Trophoblast cell (in vitro differentiated cells and primary cell): ENCODE measurements around the gene PDLIM4.
A peak's percentile ranks its signal among the peaks of the same experiment; 100 is the strongest.

Source experiments
- DNase-seq, 2 donors: peaks; one replicate each; pipeline ENCODE4 v3.0.0-alpha.2; 2016
- H2AFZ ChIP-seq: 2 replicates; pipeline ENCODE4 v1.6.1; 2013; ENCODE audit warnings: low read length, moderate library complexity, mild to moderate bottlenecking; ENCODE audit not compliant: insufficient read depth, poor library complexity
- H2AK5ac ChIP-seq: 2 replicates; pipeline ENCODE4 v1.6.1; 2013; ENCODE audit warnings: mild to moderate bottlenecking, low read length
- H2BK120ac ChIP-seq: 2 replicates; pipeline ENCODE4 v1.6.1; 2013; ENCODE audit warnings: low read length, mild to moderate bottlenecking, moderate library complexity; ENCODE audit not compliant: insufficient read depth, poor library complexity
- H2BK12ac ChIP-seq: 2 replicates; pipeline ENCODE4 v1.6.1; 2013; ENCODE audit warnings: mild to moderate bottlenecking, low read length, moderate library complexity
- H2BK5ac ChIP-seq: 2 replicates; pipeline ENCODE4 v1.6.1; 2013; ENCODE audit warnings: low read length, low read depth, moderate library complexity, mild to moderate bottlenecking; ENCODE audit not compliant: poor library complexity
- H3K14ac ChIP-seq: 2 replicates; pipeline ENCODE4 v1.6.1; 2013; ENCODE audit warnings: mild to moderate bottlenecking, low read length
- H3K18ac ChIP-seq: 2 replicates; pipeline ENCODE4 v1.6.1; 2013; ENCODE audit warnings: mild to moderate bottlenecking, low read length
- H3K23ac ChIP-seq: 2 replicates; pipeline ENCODE4 v1.6.1; 2013; ENCODE audit warnings: low read length
- H3K27ac ChIP-seq: 2 replicates; pipeline ENCODE4 v1.5.1; 2013; ENCODE audit warnings: low read depth, mild to moderate bottlenecking, inconsistent platforms, low read length, moderate library complexity
- H3K27me3 ChIP-seq: 2 replicates; pipeline ENCODE4 v1.6.1; 2013; ENCODE audit warnings: inconsistent platforms, mild to moderate bottlenecking, low read length, moderate library complexity; ENCODE audit not compliant: insufficient read depth
- H3K36me3 ChIP-seq, 2 experiments: 1 replicate in 1 of 2; 2 replicates in 1 of 2; pipeline ENCODE4 v1.6.1; 2013; ENCODE audit warnings: low read length in 2 of 2, mild to moderate bottlenecking in 2 of 2, moderate library complexity in 1 of 2; ENCODE audit not compliant: insufficient read depth in 2 of 2, control insufficient read depth in 1 of 2
- H3K4ac ChIP-seq: 2 replicates; pipeline ENCODE4 v1.6.1; 2013; ENCODE audit warnings: low read depth, mild to moderate bottlenecking, low read length, moderate library complexity
- H3K4me1 ChIP-seq, 2 experiments: 1 replicate in 1 of 2; 2 replicates in 1 of 2; pipeline ENCODE4 v1.6.1; 2013; ENCODE audit warnings: low read length in 2 of 2, mild to moderate bottlenecking in 2 of 2, moderate library complexity in 1 of 2; ENCODE audit not compliant: insufficient read depth in 2 of 2, control insufficient read depth in 1 of 2
- H3K4me2 ChIP-seq: 2 replicates; pipeline ENCODE4 v1.6.1; 2013; ENCODE audit warnings: inconsistent platforms, mild to moderate bottlenecking, low read length, moderate library complexity
- H3K4me3 ChIP-seq: 2 replicates; pipeline ENCODE4 v1.5.1; 2013; ENCODE audit warnings: mild to moderate bottlenecking, low read depth, low read length, inconsistent platforms
- H3K79me1 ChIP-seq: one replicate; pipeline ENCODE4 v1.6.1; 2013; ENCODE audit warnings: low read length
- H3K79me2 ChIP-seq: 2 replicates; pipeline ENCODE4 v1.6.1; 2013; ENCODE audit warnings: low read length, mild to moderate bottlenecking; ENCODE audit not compliant: control insufficient read depth, insufficient read depth, poor library complexity
- H3K9ac ChIP-seq: 2 replicates; pipeline ENCODE4 v1.6.1; 2013; ENCODE audit warnings: mild to moderate bottlenecking, low read length
- H3K9me3 ChIP-seq: 2 replicates; pipeline ENCODE4 v1.6.1; 2013; ENCODE audit warnings: low read depth, mild to moderate bottlenecking, control low read depth, inconsistent platforms, low read length; ENCODE audit not compliant: insufficient read depth
- H4K12ac ChIP-seq: 2 replicates; pipeline ENCODE4 v1.6.1; 2013; ENCODE audit warnings: low read depth, mild to moderate bottlenecking, low read length, moderate library complexity
- H4K8ac ChIP-seq: 2 replicates; pipeline ENCODE4 v1.6.1; 2013; ENCODE audit warnings: low read depth, mild to moderate bottlenecking, low read length, moderate library complexity
- H4K91ac ChIP-seq: one replicate; pipeline ENCODE4 v1.6.1; 2013; ENCODE audit warnings: low read depth, mild to moderate bottlenecking, low read length, moderate library complexity
- WGBS: extraction: QIAGEN DNeasy Blood & Tissue Kit; methylation state at CpG from one replicate; pipeline ENCODE4 v1.1.7; 2013; ENCODE audit warnings: missing lambda C conversion rate; ENCODE audit not compliant: insufficient read length, insufficient coverage; ENCODE audit errors: extremely low coverage; 5-methylcytosine and 5-hydroxymethylcytosine counted together

Gene PDLIM4

DNA sequence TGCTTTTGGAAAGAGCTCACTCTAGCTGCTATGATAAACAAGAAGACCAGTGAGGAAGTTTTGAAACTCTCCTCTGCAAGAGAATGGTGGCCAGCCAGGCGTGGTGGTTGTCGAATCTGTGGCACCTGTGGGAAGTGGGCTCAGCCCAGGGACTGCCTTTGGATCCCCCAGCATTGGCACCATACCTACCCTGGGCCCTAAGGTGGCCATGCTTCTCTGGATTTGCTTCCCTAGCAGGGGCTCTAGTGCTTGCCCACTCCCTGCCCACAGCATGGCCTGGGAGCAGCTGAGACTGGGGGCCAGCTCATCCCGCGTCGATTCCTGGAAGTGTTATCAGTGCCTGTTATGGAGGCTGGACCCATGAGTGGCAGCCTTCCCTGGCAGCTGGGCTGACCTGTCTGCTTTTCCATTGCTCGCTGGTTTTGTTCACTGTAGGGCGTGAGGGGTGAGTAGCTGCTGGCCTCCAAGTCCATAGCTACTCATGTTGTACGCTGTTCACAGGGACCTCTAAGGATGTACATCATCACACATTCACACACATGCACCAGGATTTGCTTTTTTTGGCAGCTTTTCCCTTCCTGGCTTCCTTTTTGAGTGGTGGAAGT, 39.0 kb downstream of the PDLIM4 start:
- no peak overlapping the region for H3K27ac ChIP-seq
- H3K79me1 ChIP-seq = peaks cover 16% of the 10 kb centered on the region
- no CpG with 5 or more reads among the region's 8 CpGs for WGBS
- no peak overlapping the region for H4K8ac ChIP-seq
- H2BK5ac ChIP-seq = no peak overlapping the region
- H3K14ac ChIP-seq = no peak overlapping the region
- no peaks in the 10 kb centered on the region for H3K27me3 ChIP-seq
- H3K36me3 ChIP-seq = no peaks in the 10 kb centered on the region
- H2AFZ ChIP-seq = peak overlapping the region; percentile 10
- no peak overlapping the region for H4K12ac ChIP-seq
- no peak overlapping the region for H3K4ac ChIP-seq
- H3K4me3 ChIP-seq = no peak overlapping the region
- H2BK12ac ChIP-seq = peak overlapping the region; percentile 27
- H3K18ac ChIP-seq = no peak overlapping the region
- no peak overlapping the region for H3K9ac ChIP-seq
- H3K4me2 ChIP-seq = no peak overlapping the region
- H2AK5ac ChIP-seq = no peak overlapping the region
- no peak overlapping the region for H3K23ac ChIP-seq
- H3K79me2 ChIP-seq = peaks cover 7% of the 10 kb centered on the region
- H2BK120ac ChIP-seq = no peak overlapping the region
- H3K4me1 ChIP-seq = peaks cover 16 to 24% of the 10 kb centered on the region in 2 experiments
- H4K91ac ChIP-seq = no peak overlapping the region
- no peaks in the 10 kb centered on the region for H3K9me3 ChIP-seq
- no peak for DNase-seq

DNA sequence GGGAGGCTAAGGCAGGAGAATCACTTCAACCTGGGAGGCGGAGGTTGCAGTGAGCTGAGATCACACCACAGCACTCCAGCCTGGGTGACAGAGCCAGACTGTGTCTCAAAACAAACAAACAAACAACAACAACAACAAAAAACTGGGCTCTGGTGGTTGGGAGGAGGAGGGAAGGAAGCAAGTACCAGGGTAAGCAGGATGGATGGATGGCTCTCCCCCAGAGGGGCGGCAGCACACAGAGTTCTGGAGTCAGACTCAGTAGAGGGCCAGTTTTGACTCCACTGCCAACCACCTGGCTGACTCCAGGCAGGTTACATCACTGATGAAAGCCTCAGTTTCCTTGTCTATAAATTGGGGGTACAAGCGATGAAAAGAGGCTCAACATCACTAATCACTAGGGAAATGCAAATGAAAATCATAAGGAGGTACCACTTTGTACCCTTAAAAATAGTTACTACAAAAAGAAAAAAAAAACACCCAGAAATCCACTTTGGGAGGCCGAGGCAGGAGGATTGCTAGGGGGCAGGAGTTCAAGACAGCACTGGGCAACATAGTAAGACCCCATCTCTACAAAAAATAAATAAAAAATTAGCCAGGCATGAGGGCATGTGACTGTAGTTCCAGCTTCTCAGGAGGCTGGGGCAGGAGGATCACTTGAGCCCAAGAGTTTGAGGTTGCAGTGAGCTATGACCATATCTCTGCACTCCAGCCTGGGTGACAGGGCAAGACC, 39.9 kb downstream of the PDLIM4 start:
- Histone ChIP-seq H4K91ac (no peak overlapping the region), H3K9ac (no peak overlapping the region), H3K14ac (no peak overlapping the region), H3K27me3 (no peaks in the 10 kb centered on the region), H4K12ac (no peak overlapping the region), H3K18ac (no peak overlapping the region), H3K36me3 (no peaks in the 10 kb centered on the region), H3K4me2 (no peak overlapping the region), H4K8ac (no peak overlapping the region), H3K9me3 (no peaks in the 10 kb centered on the region), H3K4me1 (peaks cover 17 to 26% of the 10 kb centered on the region in 2 experiments), H3K4ac (no peak overlapping the region), H2AFZ (no peak overlapping the region), H3K23ac (no peak overlapping the region), H2BK120ac (no peak overlapping the region), H2BK12ac (no peak overlapping the region), H2AK5ac (no peak overlapping the region), H3K79me2 (peaks cover 7% of the 10 kb centered on the region), H3K4me3 (no peak overlapping the region), H3K27ac (no peak overlapping the region), H3K79me1 (peaks cover 16% of the 10 kb centered on the region), H2BK5ac (no peak overlapping the region)
- DNase-seq = no peak
- no CpG with 5 or more reads among the region's 4 CpGs for WGBS

DNA sequence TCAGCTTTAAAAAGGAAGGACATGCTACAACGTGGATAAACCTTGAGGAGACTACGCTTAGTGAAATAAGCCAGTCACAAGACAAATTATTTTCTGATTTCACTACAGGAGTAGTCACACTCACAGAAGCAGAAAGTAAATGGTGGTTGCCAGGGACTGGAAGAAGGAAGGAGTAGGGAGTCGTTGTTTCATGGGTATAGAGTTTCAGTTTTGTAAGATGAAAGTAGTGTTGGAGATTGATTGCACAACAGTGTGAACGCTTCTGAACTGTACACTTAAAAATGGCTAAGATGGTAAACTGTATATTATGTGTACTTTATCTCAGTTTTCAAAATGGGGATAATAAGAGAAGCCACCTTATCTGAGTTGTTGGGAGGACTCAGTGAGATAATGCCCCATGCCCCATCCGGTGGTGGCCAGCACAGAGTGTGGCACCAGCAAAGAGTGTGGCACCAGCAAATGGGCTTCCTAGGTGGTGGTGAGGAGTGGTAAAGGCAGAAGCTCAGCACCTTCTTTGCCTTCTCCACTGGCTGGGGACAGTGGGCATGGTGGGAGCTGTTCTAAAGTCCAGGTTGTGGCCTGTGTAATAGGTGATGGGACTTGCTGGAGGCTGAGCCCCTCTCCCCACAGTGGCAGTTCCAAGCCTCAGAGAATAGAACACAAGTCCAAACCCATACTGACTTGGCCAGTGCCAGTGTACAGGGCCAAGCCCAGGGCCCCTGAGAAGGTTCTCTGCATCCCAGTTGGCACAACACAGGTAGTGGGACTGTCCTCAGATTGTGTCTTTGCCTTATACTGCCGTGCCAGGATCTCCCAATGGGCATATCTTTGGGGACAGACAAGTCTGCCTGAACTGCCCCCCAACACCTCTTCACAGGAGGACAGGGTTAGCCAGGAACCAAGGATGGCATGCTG, 41.1 kb downstream of the PDLIM4 start:
- Histone ChIP-seq H3K9ac (peak overlapping the region; percentile 15), H3K4me3 (no peak overlapping the region)

DNA sequence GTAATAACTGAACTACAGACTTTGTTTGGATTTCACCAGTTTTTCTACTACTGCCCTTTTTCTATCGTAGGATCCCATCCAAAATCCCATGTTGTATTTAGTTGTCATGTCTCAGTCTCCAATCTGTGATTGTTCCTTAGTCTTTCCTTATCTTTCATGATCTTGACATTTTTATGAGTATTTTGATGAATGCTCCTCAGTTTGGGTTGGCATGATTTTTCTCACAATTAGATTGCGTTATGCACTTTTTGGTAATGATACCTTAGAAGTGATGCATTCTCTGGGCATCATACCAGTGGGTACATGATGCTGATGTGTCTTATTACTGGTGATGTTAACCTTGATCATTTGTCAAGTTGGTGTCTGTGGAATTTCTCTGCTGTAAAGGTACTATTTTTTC, 42.4 kb downstream of the PDLIM4 start:
- H3K36me3 ChIP-seq = no peaks in the 10 kb centered on the region
- no peaks in the 10 kb centered on the region for H3K27me3 ChIP-seq
- H3K9me3 ChIP-seq = no peaks in the 10 kb centered on the region
- peaks cover 4% of the 10 kb centered on the region for H3K79me1 ChIP-seq
- H4K12ac ChIP-seq = no peak overlapping the region
- H2AFZ ChIP-seq = no peak overlapping the region
- no peak overlapping the region for H3K14ac ChIP-seq
- H2BK12ac ChIP-seq = no peak overlapping the region
- no peak overlapping the region for H4K8ac ChIP-seq
- no peak for DNase-seq
- no peak overlapping the region for H2BK120ac ChIP-seq
- H3K4me3 ChIP-seq = no peak overlapping the region
- WGBS = no CpG with 5 or more reads among the region's 2 CpGs
- H3K9ac ChIP-seq = no peak overlapping the region
- no peak overlapping the region for H3K23ac ChIP-seq
- no peak overlapping the region for H2AK5ac ChIP-seq
- no peak overlapping the region for H2BK5ac ChIP-seq
- no peak overlapping the region for H3K27ac ChIP-seq
- no peak overlapping the region for H3K18ac ChIP-seq
- peaks cover 17 to 20% of the 10 kb centered on the region in 2 experiments for H3K4me1 ChIP-seq
- H3K4ac ChIP-seq = no peak overlapping the region
- H4K91ac ChIP-seq = no peak overlapping the region
- H3K79me2 ChIP-seq = no peaks in the 10 kb centered on the region
- H3K4me2 ChIP-seq = no peak overlapping the region

More for the DNA sequence above, 41.1 kb downstream of the PDLIM4 start:
- Histone ChIP-seq H3K14ac (no peak overlapping the region), H3K23ac (no peak overlapping the region), H4K91ac (no peak overlapping the region), H3K9me3 (no peaks in the 10 kb centered on the region), H2BK12ac (no peak overlapping the region), H2AK5ac (no peak overlapping the region), H4K12ac (no peak overlapping the region), H4K8ac (no peak overlapping the region), H3K4ac (no peak overlapping the region), H3K27ac (no peak overlapping the region), H2BK5ac (no peak overlapping the region), H3K18ac (no peak overlapping the region), H2AFZ (no peak overlapping the region), H3K79me1 (peaks cover 12% of the 10 kb centered on the region), H3K79me2 (peaks cover 3% of the 10 kb centered on the region), H3K4me2 (no peak overlapping the region), H3K27me3 (no peaks in the 10 kb centered on the region), H3K4me1 (peaks cover 19 to 26% of the 10 kb centered on the region in 2 experiments), H3K36me3 (no peaks in the 10 kb centered on the region), H2BK120ac (no peak overlapping the region)
- no peak for DNase-seq
- WGBS = 100% methylated on average over 1 of the region's 6 CpGs
